SU-DHL-6 (cell line): ENCODE data around the gene HSP90AB1.

Experiments
- EZH2phosphoT487 ChIP-seq: fragments of 200-600 bp; sonication (generic), shearing (Covaris generic); conservative IDR thresholded peaks from 2 replicates; pipeline ENCODE4 v1.6.1; 2018; ENCODE audit warnings: mild to moderate bottlenecking, antibody characterized with exemption, low read length, moderate library complexity, mixed read lengths
- TF ChIP-seq, protein P1 (sequence below): fragments of 200-600 bp; sonication (generic); IDR thresholded peaks from one replicate; pipeline ENCODE4 v1.5.1; 2017; ENCODE audit warnings: antibody characterized with exemption, mild to moderate bottlenecking, low read length, moderate library complexity; ENCODE audit not compliant: insufficient read depth, poor library complexity, severe bottlenecking

DNA sequence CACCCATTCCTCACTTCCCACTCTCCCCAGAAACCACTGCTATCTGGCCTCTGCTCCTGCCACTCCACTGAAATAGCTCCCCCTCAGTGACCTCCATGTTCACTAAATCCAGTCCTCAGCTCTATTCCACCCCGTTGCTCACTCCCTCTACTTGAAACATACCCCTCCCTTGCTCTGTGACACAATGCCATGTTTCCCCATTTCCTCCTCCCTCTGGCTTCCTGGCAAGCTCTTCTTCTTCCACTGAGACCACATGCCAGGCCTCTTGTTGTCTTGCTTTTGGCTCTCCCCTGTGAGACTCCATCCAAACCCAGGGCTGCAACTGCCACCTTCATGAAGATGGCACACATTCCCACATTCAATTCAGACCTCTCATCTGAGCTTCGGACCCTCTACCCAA is 37.2 kb downstream of the HSP90AB1 start:
- TF ChIP-seq, protein P1, sequence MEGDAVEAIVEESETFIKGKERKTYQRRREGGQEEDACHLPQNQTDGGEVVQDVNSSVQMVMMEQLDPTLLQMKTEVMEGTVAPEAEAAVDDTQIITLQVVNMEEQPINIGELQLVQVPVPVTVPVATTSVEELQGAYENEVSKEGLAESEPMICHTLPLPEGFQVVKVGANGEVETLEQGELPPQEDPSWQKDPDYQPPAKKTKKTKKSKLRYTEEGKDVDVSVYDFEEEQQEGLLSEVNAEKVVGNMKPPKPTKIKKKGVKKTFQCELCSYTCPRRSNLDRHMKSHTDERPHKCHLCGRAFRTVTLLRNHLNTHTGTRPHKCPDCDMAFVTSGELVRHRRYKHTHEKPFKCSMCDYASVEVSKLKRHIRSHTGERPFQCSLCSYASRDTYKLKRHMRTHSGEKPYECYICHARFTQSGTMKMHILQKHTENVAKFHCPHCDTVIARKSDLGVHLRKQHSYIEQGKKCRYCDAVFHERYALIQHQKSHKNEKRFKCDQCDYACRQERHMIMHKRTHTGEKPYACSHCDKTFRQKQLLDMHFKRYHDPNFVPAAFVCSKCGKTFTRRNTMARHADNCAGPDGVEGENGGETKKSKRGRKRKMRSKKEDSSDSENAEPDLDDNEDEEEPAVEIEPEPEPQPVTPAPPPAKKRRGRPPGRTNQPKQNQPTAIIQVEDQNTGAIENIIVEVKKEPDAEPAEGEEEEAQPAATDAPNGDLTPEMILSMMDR = no peak
- TF ChIP-seq EZH2phosphoT487 = no peak
